ENCODE measurements around the gene DLK2.
A peak's percentile ranks its signal among the peaks of the same experiment; 100 is the strongest.

The DLK2 gene

DNA sequence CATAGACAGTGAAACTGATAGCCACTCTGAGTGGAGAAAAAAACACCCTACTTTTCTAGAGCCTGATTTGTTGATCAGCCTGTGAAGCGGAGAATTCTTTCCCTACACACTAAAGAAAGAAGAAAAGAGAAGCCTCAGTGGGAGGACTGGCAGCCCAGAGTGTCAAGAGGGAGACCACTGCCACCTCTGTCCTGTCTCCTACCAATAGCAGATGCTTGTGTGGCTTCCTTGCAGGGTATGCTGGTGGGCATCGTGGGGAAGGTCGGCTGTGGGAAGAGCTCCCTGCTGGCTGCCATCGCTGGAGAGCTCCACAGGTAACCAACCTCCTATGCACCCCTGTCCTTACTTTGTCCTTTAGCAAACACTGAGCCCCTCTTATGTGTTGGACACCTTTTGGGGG is 17.6 kb downstream of the DLK2 start:
- H3K27ac ChIP-seq (ENCODE audit: low read depth, low read length, severe bottlenecking): no peak overlapping the region
- H3K9me3 ChIP-seq (ENCODE audit: control insufficient read depth, low read length): no peaks in the 10 kb centered on the region
- H3K4me1 ChIP-seq (ENCODE audit: control insufficient read depth, insufficient read depth, low read length, poor library complexity, severe bottlenecking): peaks cover 7% of the 10 kb centered on the region
- no peak overlapping the region for H3K4me3 ChIP-seq (ENCODE audit: extremely low read depth, insufficient read depth, low read length, poor library complexity, severe bottlenecking)
- H3K36me3 ChIP-seq (ENCODE audit: control insufficient read depth, insufficient read depth, low read length): peaks cover 44% of the 10 kb centered on the region
- 86% methylated on average over 2 of the region's 4 CpGs; no CpG with 5 or more reads in 1 of the 2 experiments for WGBS, 2 experiments (ENCODE audit: insufficient coverage in 2 of 2)

DNA sequence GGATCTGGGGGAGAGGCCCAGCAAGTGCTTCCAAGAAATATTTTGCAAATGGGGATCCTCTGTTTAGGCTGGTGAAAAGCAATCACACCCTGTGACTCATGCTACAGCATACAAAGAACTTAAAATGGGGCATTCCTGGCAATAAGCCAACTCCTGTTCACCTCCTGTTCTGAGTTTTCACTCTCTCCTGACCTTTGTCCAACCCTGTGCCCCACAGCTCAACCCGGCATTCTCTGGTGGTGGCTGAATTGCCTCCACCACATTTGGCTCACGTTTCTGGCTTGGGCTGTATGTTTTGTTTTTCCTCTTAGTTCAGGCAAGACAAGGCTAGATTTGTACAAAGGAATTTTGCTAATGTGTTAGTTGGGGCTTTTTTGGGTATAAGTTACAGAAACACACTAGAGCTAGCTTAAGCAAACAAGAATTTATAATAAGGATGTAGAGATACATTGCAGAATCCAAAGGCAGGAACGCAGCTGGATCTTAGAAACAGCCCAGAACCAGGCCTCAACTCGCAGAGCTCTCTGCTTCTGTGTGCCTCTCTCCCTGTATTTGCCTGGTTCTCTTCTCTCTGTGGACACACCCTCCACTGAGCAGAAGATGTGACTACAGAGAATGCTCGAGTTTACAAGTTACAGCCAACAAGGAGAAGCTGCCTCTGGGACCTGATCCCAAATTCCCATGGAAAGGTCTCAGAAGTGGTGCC is 18.6 kb downstream of the DLK2 start:
- no peaks in the 10 kb centered on the region for H3K9me3 ChIP-seq (ENCODE audit: control insufficient read depth, low read length)
- WGBS, 2 experiments (ENCODE audit: insufficient coverage in 2 of 2): 70 to 89% methylated on average over 4 of the region's 5 CpGs
- H3K4me3 ChIP-seq (ENCODE audit: extremely low read depth, insufficient read depth, low read length, poor library complexity, severe bottlenecking): no peak overlapping the region
- H3K36me3 ChIP-seq (ENCODE audit: control insufficient read depth, insufficient read depth, low read length): peaks cover 46% of the 10 kb centered on the region
- H3K27ac ChIP-seq (ENCODE audit: low read depth, low read length, severe bottlenecking): no peak overlapping the region
- peaks cover 7% of the 10 kb centered on the region for H3K4me1 ChIP-seq (ENCODE audit: control insufficient read depth, insufficient read depth, low read length, poor library complexity, severe bottlenecking)

DNA sequence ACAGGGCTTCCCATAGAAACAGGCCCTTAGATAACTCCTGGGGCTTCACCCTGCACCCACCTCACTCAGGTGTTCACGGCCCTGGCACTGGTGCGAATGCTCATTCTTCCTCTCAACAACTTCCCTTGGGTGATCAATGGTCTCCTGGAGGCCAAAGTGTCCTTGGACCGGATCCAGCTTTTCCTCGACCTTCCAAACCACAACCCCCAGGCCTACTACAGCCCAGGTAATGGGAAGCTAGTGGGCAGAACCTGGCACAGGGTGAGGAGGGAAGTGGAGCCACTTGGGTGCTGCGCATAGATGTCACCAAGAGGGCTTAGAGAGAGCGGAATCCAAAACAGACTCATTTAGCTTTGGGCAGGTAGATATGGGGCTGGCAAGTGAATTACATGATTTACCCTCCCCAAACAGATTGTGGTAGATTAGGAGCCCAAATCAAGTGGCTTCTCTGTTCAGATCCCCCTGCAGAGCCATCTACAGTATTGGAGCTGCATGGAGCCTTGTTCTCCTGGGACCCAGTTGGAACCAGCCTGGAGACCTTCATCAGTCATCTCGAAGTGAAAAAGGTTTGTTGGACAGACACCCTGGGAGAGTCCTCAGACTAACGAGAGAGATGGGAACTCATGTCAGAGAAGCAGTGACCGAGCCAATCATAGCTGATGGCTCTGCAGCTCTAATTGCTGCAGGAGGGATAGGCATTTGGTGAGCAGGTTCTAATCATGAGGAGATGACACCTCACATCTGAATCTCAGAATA is 19.5 kb downstream of the DLK2 start:
- WGBS, 2 experiments (ENCODE audit: insufficient coverage in 2 of 2): 94% methylated on average over 5 to 7 of the region's 9 CpGs

DNA sequence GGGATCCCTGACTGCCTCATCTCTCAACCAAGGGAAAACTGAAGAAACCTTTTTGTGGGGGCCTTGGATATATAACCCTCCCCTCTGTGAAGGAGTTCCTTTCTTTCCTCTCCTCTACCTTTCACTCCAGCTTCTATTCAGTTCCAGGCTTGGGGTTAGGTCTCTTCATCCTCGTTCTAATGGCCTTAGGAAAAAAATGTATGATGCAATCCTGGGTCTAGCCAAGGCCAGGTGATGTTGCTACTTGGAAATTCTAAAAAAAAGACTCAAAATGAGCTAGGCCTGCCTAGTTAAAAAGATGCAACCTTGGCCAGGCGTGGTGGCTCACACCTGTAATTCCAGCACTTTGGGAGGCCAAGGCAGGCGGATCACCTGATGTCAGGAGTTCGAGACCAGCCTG is 20.4 kb downstream of the DLK2 start:
- WGBS, 2 experiments (ENCODE audit: insufficient coverage in 2 of 2): 92 to 94% methylated on average over 2 of the region's 4 CpGs
- H3K36me3 ChIP-seq (ENCODE audit: control insufficient read depth, insufficient read depth, low read length): peaks cover 44% of the 10 kb centered on the region

More for the DNA sequence above, 19.5 kb downstream of the DLK2 start:
- no peak overlapping the region for H3K4me3 ChIP-seq (ENCODE audit: extremely low read depth, insufficient read depth, low read length, poor library complexity, severe bottlenecking)
- peaks cover 48% of the 10 kb centered on the region for H3K36me3 ChIP-seq (ENCODE audit: control insufficient read depth, insufficient read depth, low read length)
- H3K9me3 ChIP-seq (ENCODE audit: control insufficient read depth, low read length): no peaks in the 10 kb centered on the region
- peaks cover 7% of the 10 kb centered on the region for H3K4me1 ChIP-seq (ENCODE audit: control insufficient read depth, insufficient read depth, low read length, poor library complexity, severe bottlenecking)
- H3K27ac ChIP-seq (ENCODE audit: low read depth, low read length, severe bottlenecking): no peak overlapping the region

DNA sequence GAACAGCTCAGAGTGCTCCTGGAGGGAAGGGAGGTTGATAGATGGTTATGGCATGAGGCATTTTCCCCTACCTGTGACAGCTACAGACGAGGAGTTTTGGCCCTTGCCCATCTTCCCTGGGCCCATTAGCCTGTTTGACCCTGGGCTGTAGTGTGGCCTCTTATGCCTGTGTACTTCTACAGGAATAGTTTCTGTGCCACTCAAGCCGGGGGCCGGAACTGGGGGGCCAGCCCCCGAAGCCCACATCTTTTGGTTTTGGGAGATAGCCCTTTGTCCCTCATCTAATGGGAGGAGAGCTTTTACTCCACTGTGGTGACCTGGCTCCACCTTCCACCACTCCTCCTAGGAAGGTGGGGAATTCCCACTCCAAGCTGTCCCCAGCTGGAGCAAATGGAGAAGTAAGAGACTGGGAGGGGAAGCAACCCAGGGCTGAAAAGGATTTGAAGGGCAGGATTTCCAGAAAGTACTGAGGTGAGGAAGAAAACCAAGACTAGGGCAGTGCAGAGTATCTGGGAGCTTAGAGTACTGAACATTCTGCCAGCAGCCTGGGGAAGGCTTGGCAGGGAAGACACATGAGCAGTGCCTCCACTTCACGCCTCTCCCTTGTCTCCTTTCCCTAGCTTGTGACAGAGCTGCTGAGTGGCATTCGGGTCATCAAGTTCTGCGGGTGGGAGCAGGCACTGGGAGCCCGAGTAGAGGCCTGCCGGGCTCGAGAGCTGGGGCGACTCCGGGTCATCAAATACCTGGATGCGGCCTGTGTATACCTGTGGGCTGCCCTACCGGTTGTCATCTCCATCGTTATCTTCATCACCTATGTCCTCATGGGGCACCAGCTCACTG is 21.1 kb downstream of the DLK2 start:
- H3K4me1 ChIP-seq (ENCODE audit: control insufficient read depth, insufficient read depth, low read length, poor library complexity, severe bottlenecking): peaks cover 7% of the 10 kb centered on the region
- H3K4me3 ChIP-seq (ENCODE audit: extremely low read depth, insufficient read depth, low read length, poor library complexity, severe bottlenecking): no peak overlapping the region
- H3K36me3 ChIP-seq (ENCODE audit: control insufficient read depth, insufficient read depth, low read length): peaks cover 40% of the 10 kb centered on the region
- 90 to 97% methylated on average over 13 of the region's 15 CpGs for WGBS, 2 experiments (ENCODE audit: insufficient coverage in 2 of 2)
- no peaks in the 10 kb centered on the region for H3K9me3 ChIP-seq (ENCODE audit: control insufficient read depth, low read length)
- no peak overlapping the region for H3K27ac ChIP-seq (ENCODE audit: low read depth, low read length, severe bottlenecking)

More for the DNA sequence above, 20.4 kb downstream of the DLK2 start:
- Histone ChIP-seq H3K27ac (ENCODE audit: low read depth, low read length, severe bottlenecking) (no peak overlapping the region), H3K4me1 (ENCODE audit: control insufficient read depth, insufficient read depth, low read length, poor library complexity, severe bottlenecking) (peaks cover 7% of the 10 kb centered on the region), H3K4me3 (ENCODE audit: extremely low read depth, insufficient read depth, low read length, poor library complexity, severe bottlenecking) (no peak overlapping the region), H3K9me3 (ENCODE audit: control insufficient read depth, low read length) (no peaks in the 10 kb centered on the region)

DNA sequence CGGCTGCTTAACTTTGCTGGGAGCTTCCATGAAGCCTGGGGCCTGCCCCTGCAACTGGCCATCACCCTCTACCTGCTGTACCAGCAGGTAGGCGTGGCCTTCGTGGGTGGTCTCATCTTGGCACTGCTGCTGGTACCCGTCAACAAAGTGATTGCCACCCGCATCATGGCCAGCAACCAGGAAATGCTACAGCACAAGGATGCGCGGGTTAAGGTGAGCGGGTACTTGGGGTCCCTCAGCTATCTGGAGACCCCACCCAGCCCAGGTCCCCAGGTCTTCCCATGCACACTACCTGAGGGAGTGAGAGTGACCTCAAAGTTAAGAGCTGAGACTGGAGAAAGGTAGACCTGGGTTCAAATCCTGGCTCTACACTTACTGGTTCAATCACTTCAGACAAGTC is 22.2 kb downstream of the DLK2 start:
- Histone ChIP-seq H3K9me3 (ENCODE audit: control insufficient read depth, low read length) (no peaks in the 10 kb centered on the region), H3K36me3 (ENCODE audit: control insufficient read depth, insufficient read depth, low read length) (peaks cover 34% of the 10 kb centered on the region), H3K27ac (ENCODE audit: low read depth, low read length, severe bottlenecking) (no peak overlapping the region), H3K4me1 (ENCODE audit: control insufficient read depth, insufficient read depth, low read length, poor library complexity, severe bottlenecking) (peaks cover 7% of the 10 kb centered on the region), H3K4me3 (ENCODE audit: extremely low read depth, insufficient read depth, low read length, poor library complexity, severe bottlenecking) (no peak overlapping the region)
- WGBS, 2 experiments (ENCODE audit: insufficient coverage in 2 of 2): 91 to 100% methylated on average over 3 to 8 of the region's 8 CpGs

DNA sequence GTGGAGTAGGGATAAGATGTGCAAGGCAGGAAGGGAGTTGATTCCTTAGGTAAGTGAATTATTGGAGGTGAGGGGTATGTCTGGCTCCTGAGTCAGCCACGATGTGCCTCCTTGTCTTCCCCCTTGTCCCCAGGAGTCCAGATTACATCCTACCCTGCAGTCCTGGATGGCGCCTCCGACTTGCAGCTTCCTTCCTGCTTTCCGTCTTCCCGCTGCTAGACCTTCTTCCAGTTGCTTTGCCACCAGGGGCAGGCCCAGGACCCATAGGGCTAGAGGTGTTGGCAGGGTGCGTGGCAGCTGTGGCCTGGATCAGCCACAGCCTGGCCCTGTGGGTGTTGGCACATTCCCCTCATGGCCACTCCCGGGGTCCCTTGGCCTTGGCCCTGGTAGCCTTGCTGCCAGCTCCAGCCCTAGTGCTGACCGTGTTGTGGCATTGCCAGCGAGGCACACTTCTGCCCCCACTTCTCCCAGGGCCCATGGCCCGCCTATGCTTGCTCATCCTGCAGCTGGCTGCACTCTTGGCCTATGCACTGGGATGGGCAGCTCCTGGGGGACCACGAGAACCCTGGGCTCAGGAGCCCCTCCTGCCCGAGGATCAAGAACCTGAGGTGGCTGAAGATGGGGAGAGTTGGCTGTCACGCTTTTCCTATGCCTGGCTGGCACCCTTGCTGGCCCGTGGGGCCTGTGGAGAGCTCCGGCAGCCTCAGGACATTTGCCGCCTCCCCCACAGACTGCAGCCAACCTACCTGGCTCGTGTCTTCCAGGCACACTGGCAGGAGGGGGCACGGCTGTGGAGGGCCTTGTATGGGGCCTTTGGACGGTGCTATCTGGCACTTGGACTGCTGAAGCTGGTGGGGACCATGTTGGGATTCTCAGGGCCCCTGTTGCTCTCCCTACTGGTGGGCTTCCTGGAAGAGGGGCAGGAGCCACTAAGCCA is 23.1 kb downstream of the DLK2 start:
- H3K9me3 ChIP-seq (ENCODE audit: control insufficient read depth, low read length): no peaks in the 10 kb centered on the region
- whole genome bisulfite sequencing, 2 experiments (ENCODE audit: insufficient coverage in 2 of 2): 92 to 97% methylated on average over 9 to 14 of the region's 19 CpGs
- no peak overlapping the region for H3K4me3 ChIP-seq (ENCODE audit: extremely low read depth, insufficient read depth, low read length, poor library complexity, severe bottlenecking)
- H3K36me3 ChIP-seq (ENCODE audit: control insufficient read depth, insufficient read depth, low read length): peaks cover 27% of the 10 kb centered on the region
- H3K4me1 ChIP-seq (ENCODE audit: control insufficient read depth, insufficient read depth, low read length, poor library complexity, severe bottlenecking): peaks cover 7% of the 10 kb centered on the region
- H3K27ac ChIP-seq (ENCODE audit: low read depth, low read length, severe bottlenecking): no peak overlapping the region

DNA sequence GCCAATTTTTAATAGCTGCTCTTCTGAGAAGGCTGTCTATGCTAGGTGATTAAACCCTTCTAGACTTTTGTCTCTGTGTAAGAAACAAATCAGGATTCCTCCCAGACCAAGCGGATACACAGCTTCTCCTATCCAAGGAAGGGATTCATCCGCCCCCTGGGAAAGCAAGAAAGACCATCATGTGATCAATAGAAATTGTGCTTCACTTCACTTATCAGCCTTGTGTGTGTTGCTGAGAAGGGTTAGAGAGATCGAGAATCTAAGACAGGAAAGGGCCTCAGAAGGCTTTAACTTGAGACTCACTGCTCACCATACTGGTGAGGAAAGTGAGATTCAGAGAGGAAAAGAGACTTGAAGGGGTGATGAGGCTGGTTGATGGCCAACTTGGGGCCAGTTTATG is 26.5 kb downstream of the DLK2 start:
- Histone ChIP-seq H3K4me3 (ENCODE audit: extremely low read depth, insufficient read depth, low read length, poor library complexity, severe bottlenecking) (peak overlapping the region; percentile 79), H3K9me3 (ENCODE audit: control insufficient read depth, low read length) (peaks cover 2% of the 10 kb centered on the region), H3K36me3 (ENCODE audit: control insufficient read depth, insufficient read depth, low read length) (peaks cover 22% of the 10 kb centered on the region), H3K4me1 (ENCODE audit: control insufficient read depth, insufficient read depth, low read length, poor library complexity, severe bottlenecking) (peaks cover 3% of the 10 kb centered on the region), H3K27ac (ENCODE audit: low read depth, low read length, severe bottlenecking) (no peak overlapping the region)
- 86 to 100% methylated on average over 1 of the region's 3 CpGs for WGBS, 2 experiments (ENCODE audit: insufficient coverage in 2 of 2)

DNA sequence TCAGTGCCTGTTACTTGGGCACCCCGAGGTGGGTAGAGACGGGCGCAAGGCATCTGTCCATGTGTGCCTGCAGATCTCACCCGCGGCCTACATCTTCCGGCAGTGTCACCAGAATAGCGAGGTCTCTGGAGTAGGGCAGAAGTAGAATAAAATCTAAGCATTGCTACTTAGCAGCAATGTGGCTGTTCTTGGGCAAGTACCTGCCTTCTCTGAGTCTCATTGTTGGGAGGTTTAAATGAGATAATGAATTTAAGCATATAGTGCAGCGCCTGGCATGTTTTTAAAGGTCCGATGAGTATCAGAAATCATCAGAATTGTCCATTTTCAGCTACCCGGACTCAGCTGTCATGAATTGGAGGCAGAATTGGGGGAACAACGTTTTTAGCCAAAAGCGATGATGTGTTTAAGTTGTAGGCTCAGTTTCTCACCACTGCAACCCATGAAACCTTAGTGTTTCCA is 27.2 kb downstream of the DLK2 start:
- Histone ChIP-seq H3K9me3 (ENCODE audit: control insufficient read depth, low read length) (peaks cover 4% of the 10 kb centered on the region), H3K36me3 (ENCODE audit: control insufficient read depth, insufficient read depth, low read length) (peaks cover 20% of the 10 kb centered on the region), H3K27ac (ENCODE audit: low read depth, low read length, severe bottlenecking) (peak overlapping the region; percentile 80), H3K4me3 (ENCODE audit: extremely low read depth, insufficient read depth, low read length, poor library complexity, severe bottlenecking) (peak overlapping the region; percentile 79), H3K4me1 (ENCODE audit: control insufficient read depth, insufficient read depth, low read length, poor library complexity, severe bottlenecking) (peaks cover 3% of the 10 kb centered on the region)
- 22 to 28% methylated on average over 9 to 10 of the region's 12 CpGs for WGBS, 2 experiments (ENCODE audit: insufficient coverage in 2 of 2)
